Keratinocyte (primary cell): Measurements from ENCODE around the gene CFAP54. TPM values are rescaled to one million over a fixed set of nuclear protein-coding genes. Genes with fewer than 3 reads are reported as not detected.

ENCODE experiments used
- DNase-seq: peaks from one replicate; pipeline ENCODE4 v3.0.0-alpha.2; 2011; ENCODE audit warnings: low read depth, missing footprints, low spot score
- FAIRE-seq: peaks from 2 replicates; lab custom pipeline; 2011; peaks lifted over from hg19 to GRCh38; lab: Jason Lieb, UNC
- H2AFZ ChIP-seq: 2 replicates; pipeline ENCODE4 v1.6.0; 2012; ENCODE audit warnings: low read length, control low read depth, inconsistent platforms; ENCODE audit not compliant: control insufficient read depth
- H3K27ac ChIP-seq: 2 replicates; pipeline ENCODE4 v1.5.1; 2011; ENCODE audit warnings: low read length; ENCODE audit not compliant: control insufficient read depth, insufficient read depth
- H3K27me3 ChIP-seq: 3 replicates; pipeline ENCODE4 v1.6.0; 2011; ENCODE audit warnings: low read length; ENCODE audit not compliant: control insufficient read depth, insufficient read depth; ENCODE audit errors: extremely low read depth
- H3K36me3 ChIP-seq, 2 experiments: 2 replicates in 1 of 2; 3 replicates in 1 of 2; pipeline ENCODE4 v1.5.1; 2011; ENCODE audit warnings: low read length in 2 of 2, mild to moderate bottlenecking in 1 of 2; ENCODE audit not compliant: control insufficient read depth in 2 of 2, insufficient read depth in 2 of 2; ENCODE audit errors: extremely low read depth in 1 of 2
- H3K4me1 ChIP-seq: 3 replicates; pipeline ENCODE4 v1.5.1; 2011; ENCODE audit warnings: low read length; ENCODE audit not compliant: control insufficient read depth, insufficient read depth; ENCODE audit errors: extremely low read depth
- H3K4me2 ChIP-seq: 3 replicates; pipeline ENCODE4 v1.6.0; 2011; ENCODE audit warnings: low read depth, low read length; ENCODE audit not compliant: control insufficient read depth, insufficient read depth; ENCODE audit errors: extremely low read depth
- H3K4me3 ChIP-seq, 3 experiments: fragments of 200-600 bp in 1 of 3; sonication (generic) in 1 of 3; 2 replicates in 2 of 3; 3 replicates in 1 of 3; pipeline ENCODE4 v1.5.1; 2011 to 2016; ENCODE audit warnings: low read length in 3 of 3, mild to moderate bottlenecking in 3 of 3, control low read depth in 2 of 3, inconsistent platforms in 1 of 3, low read depth in 1 of 3, mixed read lengths in 1 of 3, mixed run types in 1 of 3, moderate library complexity in 1 of 3; ENCODE audit not compliant: control insufficient read depth in 2 of 3, insufficient read depth in 2 of 3; ENCODE audit errors: extremely low read depth in 1 of 3
- H3K79me2 ChIP-seq: 2 replicates; pipeline ENCODE4 v1.6.0; 2012; ENCODE audit warnings: low read length; ENCODE audit not compliant: control insufficient read depth, insufficient read depth
- H3K9ac ChIP-seq: 3 replicates; pipeline ENCODE4 v1.6.0; 2011; ENCODE audit warnings: low read length; ENCODE audit not compliant: control insufficient read depth, insufficient read depth; ENCODE audit errors: extremely low read depth
- H3K9me1 ChIP-seq: 3 replicates; pipeline ENCODE4 v1.6.0; 2011; ENCODE audit warnings: low read length; ENCODE audit not compliant: control insufficient read depth, insufficient read depth; ENCODE audit errors: extremely low read depth
- H3K9me3 ChIP-seq: 2 replicates; pipeline ENCODE4 v1.5.1; 2012; ENCODE audit warnings: low read depth, low read length; ENCODE audit not compliant: control insufficient read depth
- H4K20me1 ChIP-seq: 3 replicates; pipeline ENCODE4 v1.6.0; 2011; ENCODE audit warnings: low read length; ENCODE audit not compliant: control insufficient read depth, insufficient read depth; ENCODE audit errors: extremely low read depth
- EZH2 ChIP-seq: IDR thresholded peaks from one replicate; pipeline ENCODE4 v1.6.1; 2012; ENCODE audit warnings: inconsistent platforms, mild to moderate bottlenecking, low read length, moderate library complexity
- dilution Hi-C: fragments of 300-500 bp; cut with MboI; formaldehyde crosslinking; loops from one replicate; pipeline ENCODE4 v1.7.0; 2020; ENCODE audit warnings: low sequenced_read_pairs; ENCODE audit not compliant: extremely low pct_ligation_motif_present
- polyA plus RNA-seq, 5 experiments: library from polyadenylated mRNA; depleted of rRNA in 3 of 5; stranded (reverse) in 3 of 5; stranded (forward) in 1 of 5; unstranded in 1 of 5; fragments of >200 nt; gene quantifications; 1 replicate in 1 of 5; 2 replicates in 3 of 5; 3 replicates in 1 of 5; pipeline versions ENCODE4 v1.2.1 to v1.2.3, GENCODE V29; 2011 to 2012; ENCODE audit warnings: missing spikeins in 2 of 5, low read depth in 1 of 5, low replicate concordance in 1 of 5
- TF ChIP-seq, protein P1 (sequence below), 3 experiments: IDR thresholded peaks in 1 of 3; conservative IDR thresholded peaks in 1 of 3; optimal IDR thresholded peaks in 1 of 3; 2 replicates in 2 of 3; 3 replicates in 1 of 3; pipeline versions ENCODE3 to v1.5.1; 2011; ENCODE audit warnings: low read length in 3 of 3, mild to moderate bottlenecking in 3 of 3, moderate library complexity in 2 of 3, control low read depth in 1 of 3, inconsistent platforms in 1 of 3; ENCODE audit not compliant: insufficient read depth in 2 of 3; ENCODE audit errors: extremely low read depth in 1 of 3

Gene CFAP54
- polyA plus RNA-seq, 1 donor (not counting 4 experiments of a cell fraction or from before 2014, with no cell fraction given), result 1.2 TPM

DNA sequence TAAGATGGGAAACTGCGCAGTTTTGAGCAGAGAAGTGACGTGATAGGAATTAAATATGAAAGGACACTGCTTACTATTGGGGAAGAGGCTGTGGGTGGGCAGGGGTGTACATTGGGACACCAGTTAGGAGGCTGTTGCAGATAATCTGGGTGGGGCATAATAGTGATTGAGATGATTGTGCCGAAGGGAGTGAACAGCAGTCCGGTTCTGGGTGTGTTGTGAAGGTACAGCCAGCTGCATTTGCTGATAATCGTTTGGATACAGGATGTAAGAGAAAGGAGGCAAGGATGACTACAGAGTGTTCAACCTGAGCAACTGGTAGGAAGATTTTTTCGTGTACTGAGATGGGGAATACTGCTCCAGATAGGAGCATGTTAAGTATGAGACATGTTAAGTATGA lies 212.5 kb downstream of the CFAP54 start:
- Histone ChIP-seq H3K27ac (no peak overlapping the region), H3K36me3 (no peaks in the 10 kb centered on the region), H3K79me2 (no peaks in the 10 kb centered on the region), H3K4me1 (no peaks in the 10 kb centered on the region), H4K20me1 (no peaks in the 10 kb centered on the region), H2AFZ (no peak overlapping the region), H3K9me1 (no peaks in the 10 kb centered on the region), H3K27me3 (no peaks in the 10 kb centered on the region), H3K4me2 (no peak overlapping the region), H3K9me3 (no peaks in the 10 kb centered on the region), H3K4me3 (no peak overlapping the region), H3K9ac (no peak overlapping the region)
- dilution Hi-C loops, result no loop called here
- no peak for TF ChIP-seq EZH2
- TF ChIP-seq, protein P1, sequence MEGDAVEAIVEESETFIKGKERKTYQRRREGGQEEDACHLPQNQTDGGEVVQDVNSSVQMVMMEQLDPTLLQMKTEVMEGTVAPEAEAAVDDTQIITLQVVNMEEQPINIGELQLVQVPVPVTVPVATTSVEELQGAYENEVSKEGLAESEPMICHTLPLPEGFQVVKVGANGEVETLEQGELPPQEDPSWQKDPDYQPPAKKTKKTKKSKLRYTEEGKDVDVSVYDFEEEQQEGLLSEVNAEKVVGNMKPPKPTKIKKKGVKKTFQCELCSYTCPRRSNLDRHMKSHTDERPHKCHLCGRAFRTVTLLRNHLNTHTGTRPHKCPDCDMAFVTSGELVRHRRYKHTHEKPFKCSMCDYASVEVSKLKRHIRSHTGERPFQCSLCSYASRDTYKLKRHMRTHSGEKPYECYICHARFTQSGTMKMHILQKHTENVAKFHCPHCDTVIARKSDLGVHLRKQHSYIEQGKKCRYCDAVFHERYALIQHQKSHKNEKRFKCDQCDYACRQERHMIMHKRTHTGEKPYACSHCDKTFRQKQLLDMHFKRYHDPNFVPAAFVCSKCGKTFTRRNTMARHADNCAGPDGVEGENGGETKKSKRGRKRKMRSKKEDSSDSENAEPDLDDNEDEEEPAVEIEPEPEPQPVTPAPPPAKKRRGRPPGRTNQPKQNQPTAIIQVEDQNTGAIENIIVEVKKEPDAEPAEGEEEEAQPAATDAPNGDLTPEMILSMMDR (optimal IDR thresholded peaks at IDR 0.05 in 1 of 3, IDR thresholded peaks at IDR 0.05 in 1 of 3, conservative IDR thresholded peaks at IDR 0.05 in 1 of 3; ENCODE audit: extremely low read depth in 1 of 3, insufficient read depth in 2 of 3, low read length in 3 of 3), result no peak
- FAIRE-seq (no peak), DNase-seq (no peak)

DNA sequence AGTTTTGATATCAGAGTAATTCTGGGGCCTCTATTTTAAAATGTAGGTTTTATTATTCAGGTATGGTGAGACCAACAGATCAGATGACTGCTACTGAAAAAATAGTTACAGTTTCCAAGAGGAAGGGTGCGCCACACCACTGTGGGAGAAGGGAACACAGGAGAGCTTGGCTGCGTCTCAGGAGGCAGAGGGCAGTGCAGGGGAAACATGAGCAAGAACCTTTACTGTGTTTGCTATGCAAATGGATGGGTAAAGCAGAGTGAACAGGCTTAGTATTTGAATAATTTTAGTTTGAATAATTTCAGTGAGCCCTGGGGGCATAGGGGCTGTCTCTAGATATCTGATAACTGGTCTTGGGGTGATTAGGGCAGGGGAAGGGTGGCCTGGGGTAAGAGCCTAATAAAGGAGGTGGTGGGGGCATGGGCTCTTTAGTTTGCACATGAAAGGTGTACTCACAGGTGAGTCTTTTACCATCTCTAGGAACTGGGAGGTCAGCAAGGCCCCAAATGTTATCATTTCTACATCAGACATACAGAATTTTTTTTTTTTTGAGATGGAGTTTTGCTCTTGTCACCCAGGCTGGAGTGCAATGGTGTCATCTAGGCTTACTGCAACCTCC lies 220.9 kb downstream of the CFAP54 start:
- no peak overlapping the region for H2AFZ ChIP-seq
- TF ChIP-seq, protein P1 (optimal IDR thresholded peaks at IDR 0.05 in 1 of 3, IDR thresholded peaks at IDR 0.05 in 1 of 3, conservative IDR thresholded peaks at IDR 0.05 in 1 of 3; ENCODE audit: extremely low read depth in 1 of 3, insufficient read depth in 2 of 3, low read length in 3 of 3), result peak in 2 of 3 experiments; percentile 17 to 21
- TF ChIP-seq EZH2, result no peak
- no peaks in the 10 kb centered on the region for H4K20me1 ChIP-seq
- H3K9ac ChIP-seq, result no peak overlapping the region
- H3K9me3 ChIP-seq, result no peaks in the 10 kb centered on the region
- H3K79me2 ChIP-seq, result no peaks in the 10 kb centered on the region
- H3K9me1 ChIP-seq, result no peaks in the 10 kb centered on the region
- FAIRE-seq (no peak), DNase-seq (no peak)
- dilution Hi-C loops, result no loop called here
- no peak overlapping the region for H3K4me3 ChIP-seq
- H3K4me1 ChIP-seq, result no peaks in the 10 kb centered on the region
- H3K27me3 ChIP-seq, result no peaks in the 10 kb centered on the region
- H3K4me2 ChIP-seq, result no peak overlapping the region
- H3K36me3 ChIP-seq, result no peaks in the 10 kb centered on the region
- no peak overlapping the region for H3K27ac ChIP-seq
